ENCODE data around the gene GNPDA1. TPM values are rescaled to one million over a fixed set of nuclear protein-coding genes. Genes with fewer than 3 reads are reported as not detected.

GNPDA1 gene
- total RNA-seq = 10 to 100 TPM; 14.9 to 31.9 (median 23.5) TPM

GRCh38 chr5:142012792-142013388, at the start of gene GNPDA1:
Gene GNPDA1 (minus strand): TSS chr5:142013027. CDS start chr5:142012035, 992 bp downstream.
- peak within 1 kb of the TSS; percentile 53 to 69 (median 62) for H3K4me3 ChIP-seq
- H3K4me1 ChIP-seq = peaks cover 0 to 31% (median 3%) of the 10 kb centered on the region in 4 donors
- H3K27ac ChIP-seq = peak within 1 kb of the TSS; percentile 77 to 93 (median 80)
- TF ChIP-seq, protein P1, sequence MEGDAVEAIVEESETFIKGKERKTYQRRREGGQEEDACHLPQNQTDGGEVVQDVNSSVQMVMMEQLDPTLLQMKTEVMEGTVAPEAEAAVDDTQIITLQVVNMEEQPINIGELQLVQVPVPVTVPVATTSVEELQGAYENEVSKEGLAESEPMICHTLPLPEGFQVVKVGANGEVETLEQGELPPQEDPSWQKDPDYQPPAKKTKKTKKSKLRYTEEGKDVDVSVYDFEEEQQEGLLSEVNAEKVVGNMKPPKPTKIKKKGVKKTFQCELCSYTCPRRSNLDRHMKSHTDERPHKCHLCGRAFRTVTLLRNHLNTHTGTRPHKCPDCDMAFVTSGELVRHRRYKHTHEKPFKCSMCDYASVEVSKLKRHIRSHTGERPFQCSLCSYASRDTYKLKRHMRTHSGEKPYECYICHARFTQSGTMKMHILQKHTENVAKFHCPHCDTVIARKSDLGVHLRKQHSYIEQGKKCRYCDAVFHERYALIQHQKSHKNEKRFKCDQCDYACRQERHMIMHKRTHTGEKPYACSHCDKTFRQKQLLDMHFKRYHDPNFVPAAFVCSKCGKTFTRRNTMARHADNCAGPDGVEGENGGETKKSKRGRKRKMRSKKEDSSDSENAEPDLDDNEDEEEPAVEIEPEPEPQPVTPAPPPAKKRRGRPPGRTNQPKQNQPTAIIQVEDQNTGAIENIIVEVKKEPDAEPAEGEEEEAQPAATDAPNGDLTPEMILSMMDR (IDR thresholded peaks at IDR 0.05) = peak in 3 of 6 experiments; percentile 48 to 49 (median 48)
- peak; percentile 22 to 69 for TF ChIP-seq POLR2A (IDR thresholded peaks at IDR 0.05)
- DNase-seq = peak; percentile 77 to 91 (median 91)
- no peaks in the 10 kb centered on the region for H3K27me3 ChIP-seq
- H3K36me3 ChIP-seq = no peaks in the 10 kb centered on the region
- H3K9me3 ChIP-seq = no peaks in the 10 kb centered on the region

DNA sequence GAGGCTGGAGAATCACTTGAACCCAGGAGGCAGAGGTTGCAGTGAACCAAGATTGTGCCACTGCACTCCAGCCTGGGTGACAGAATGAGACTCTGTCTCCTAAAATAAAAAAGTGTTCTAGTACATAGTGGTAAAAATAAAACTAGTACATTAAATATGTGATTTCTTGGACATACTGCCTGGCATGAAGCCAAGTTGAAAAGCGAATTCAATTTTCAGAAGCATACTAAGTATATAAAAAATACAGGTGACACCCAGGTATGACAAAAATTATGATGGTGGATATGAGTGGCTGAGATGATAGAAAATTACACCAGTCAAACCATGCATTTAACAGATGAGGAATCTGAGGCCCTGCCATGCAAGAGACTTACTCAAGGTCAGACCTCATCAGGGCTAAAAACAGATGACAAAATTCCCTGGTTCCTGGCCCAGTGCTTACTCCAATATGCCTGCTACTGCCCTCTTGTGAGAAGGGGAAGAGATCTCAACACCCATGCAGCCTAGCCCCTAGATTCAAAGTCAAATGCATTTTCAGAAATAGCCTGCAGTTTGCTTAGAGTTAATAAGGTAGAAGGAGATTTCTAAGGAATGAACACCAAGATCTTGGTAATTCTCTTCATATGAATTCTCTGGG, 46.6 kb upstream of the GNPDA1 start:
- no peaks in the 10 kb centered on the region for H3K9me3 ChIP-seq
- H3K27me3 ChIP-seq = no peaks in the 10 kb centered on the region
- H3K4me3 ChIP-seq = no peak overlapping the region
- no peak for DNase-seq
- no peak overlapping the region for H3K27ac ChIP-seq
- TF ChIP-seq, protein P1 (IDR thresholded peaks at IDR 0.05) = no peak
- TF ChIP-seq POLR2A (IDR thresholded peaks at IDR 0.05) = no peak
- H3K4me1 ChIP-seq = peaks cover 0 to 3% (median 0%) of the 10 kb centered on the region in 4 donors
- no peaks in the 10 kb centered on the region for H3K36me3 ChIP-seq

GRCh38 chr5:142057697-142058056, 44.9 kb upstream of the GNPDA1 start:
- H3K9me3 ChIP-seq = no peaks in the 10 kb centered on the region
- H3K4me3 ChIP-seq = no peak overlapping the region
- no peaks in the 10 kb centered on the region for H3K27me3 ChIP-seq
- peaks cover 0 to 3% (median 0%) of the 10 kb centered on the region in 4 donors for H3K4me1 ChIP-seq
- H3K36me3 ChIP-seq = no peaks in the 10 kb centered on the region
- no peak for DNase-seq
- no peak for TF ChIP-seq POLR2A (IDR thresholded peaks at IDR 0.05)
- TF ChIP-seq, protein P1 (IDR thresholded peaks at IDR 0.05) = no peak
- no peak overlapping the region for H3K27ac ChIP-seq

GRCh38 chr5:142056816-142057696, 44.2 kb upstream of the GNPDA1 start:
- H3K27ac ChIP-seq = no peak overlapping the region
- no peaks in the 10 kb centered on the region for H3K27me3 ChIP-seq
- H3K36me3 ChIP-seq = no peaks in the 10 kb centered on the region
- peaks cover 0 to 3% (median 0%) of the 10 kb centered on the region in 4 donors for H3K4me1 ChIP-seq
- no peaks in the 10 kb centered on the region for H3K9me3 ChIP-seq
- DNase-seq = no peak
- H3K4me3 ChIP-seq = no peak overlapping the region
- TF ChIP-seq, protein P1 (IDR thresholded peaks at IDR 0.05) = no peak
- no peak for TF ChIP-seq POLR2A (IDR thresholded peaks at IDR 0.05)

DNA sequence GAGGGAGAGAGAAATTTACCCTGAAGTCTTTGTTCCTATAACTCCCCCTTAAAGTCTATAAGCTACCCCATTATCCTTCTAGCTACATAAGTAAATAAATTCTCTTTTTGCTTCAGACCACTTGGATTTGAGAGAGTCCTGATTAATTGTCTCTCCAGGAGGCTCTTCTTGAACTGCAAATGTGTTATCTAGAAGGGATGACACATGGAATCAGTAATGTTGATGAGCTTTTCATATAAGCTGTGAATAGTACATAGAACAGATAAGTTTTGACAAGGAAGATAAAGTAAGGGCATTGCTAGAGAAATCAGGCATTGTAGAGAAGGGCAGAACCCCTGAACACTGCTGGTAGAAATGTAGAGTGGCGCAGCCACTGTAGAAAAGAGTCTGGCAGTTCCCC, 42.5 kb upstream of the GNPDA1 start:
- H3K36me3 ChIP-seq = no peaks in the 10 kb centered on the region
- H3K9me3 ChIP-seq = no peaks in the 10 kb centered on the region
- no peak overlapping the region for H3K4me3 ChIP-seq
- no peak overlapping the region for H3K27ac ChIP-seq
- no peaks in the 10 kb centered on the region for H3K27me3 ChIP-seq
- TF ChIP-seq, protein P1 (IDR thresholded peaks at IDR 0.05) = no peak
- no peak for TF ChIP-seq POLR2A (IDR thresholded peaks at IDR 0.05)
- no peak for DNase-seq
- peaks cover 0 to 3% (median 0%) of the 10 kb centered on the region in 4 donors for H3K4me1 ChIP-seq
